GM12878 (cell line): ENCODE data around the gene CCDC137. TPM values are rescaled to one million over a fixed set of nuclear protein-coding genes. Genes with fewer than 3 reads are reported as not detected.

ENCODE experiments used
- CBX5 ChIP-seq: sonication (generic); IDR thresholded peaks from 2 replicates; pipeline ENCODE4 v1.6.1; 2016; ENCODE audit warnings: low read depth, moderate library complexity, mild to moderate bottlenecking, inconsistent platforms
- EED ChIP-seq: sonication (generic); IDR thresholded peaks from 2 replicates; pipeline ENCODE4 v1.6.1; 2016; ENCODE audit warnings: antibody characterized with exemption, low read depth
- IKZF2 ChIP-seq, 2 experiments: fragments of 450-650 bp; IDR thresholded peaks; 2 replicates each; pipeline ENCODE4 v1.6.1; 2017; ENCODE audit warnings: mild to moderate bottlenecking in 2 of 2, moderate library complexity in 2 of 2
- IRF4 ChIP-seq: IDR thresholded peaks from 2 replicates; pipeline ENCODE4 v1.6.1; 2011; ENCODE audit warnings: low read depth, low read length
- KDM1A ChIP-seq: fragments of 200-600 bp; sonication (generic); IDR thresholded peaks from 2 replicates; pipeline ENCODE4 v1.6.1; 2016; ENCODE audit warnings: borderline replicate concordance
- KLF5 ChIP-seq: fragments of 450-650 bp; IDR thresholded peaks from 2 replicates; pipeline ENCODE4 v1.6.1; 2014; ENCODE audit warnings: mild to moderate bottlenecking; ENCODE audit not compliant: partially characterized antibody
- NR2C1 ChIP-seq: fragments of 450-650 bp; IDR thresholded peaks from 2 replicates; pipeline ENCODE4 v1.6.1; 2017; ENCODE audit warnings: antibody characterized with exemption, mild to moderate bottlenecking, moderate library complexity
- NR2F1 ChIP-seq: fragments of 450-650 bp; conservative IDR thresholded peaks from 2 replicates; pipeline ENCODE4 v1.6.1; 2017; ENCODE audit warnings: mild to moderate bottlenecking
- POLR2AphosphoS2 ChIP-seq: IDR thresholded peaks from 2 replicates; pipeline ENCODE4 v1.6.1; 2011; ENCODE audit warnings: low read depth, mild to moderate bottlenecking, low read length, improper control_type of control experiment, moderate library complexity
- REST ChIP-seq: IDR thresholded peaks from 2 replicates; pipeline ENCODE4 v1.6.1; 2012; ENCODE audit warnings: mild to moderate bottlenecking, low read depth, low read length
- SMAD1 ChIP-seq: fragments of 450-650 bp; IDR thresholded peaks from 2 replicates; pipeline ENCODE4 v1.6.1; 2018; ENCODE audit warnings: mild to moderate bottlenecking, low read depth; ENCODE audit not compliant: partially characterized antibody
- ZNF207 ChIP-seq: fragments of 450-650 bp; IDR thresholded peaks from 2 replicates; pipeline ENCODE4 v1.6.1; 2014; ENCODE audit warnings: antibody characterized with exemption, mild to moderate bottlenecking, borderline replicate concordance
- ZNF217 ChIP-seq: fragments of 450-650 bp; IDR thresholded peaks from 2 replicates; pipeline ENCODE4 v1.6.1; 2017; ENCODE audit warnings: antibody characterized with exemption, mild to moderate bottlenecking
- polyA plus RNA-seq, 11 experiments: library from polyadenylated mRNA; depleted of rRNA in 4 of 11; unstranded in 6 of 11; stranded (reverse) in 5 of 11; fragments of >200 nt; fragmentation: Nextera tagmentation in 4 of 11; fragmentation: Illumina TruSeq in 1 of 11; extraction: Ambion mirVana in 4 of 11; extraction: Trizol in 1 of 11; gene quantifications; 1 replicate in 1 of 11; 2 replicates in 10 of 11; pipeline versions ENCODE4 v1.2.1 to v1.2.3, GENCODE V29; 2011 to 2016; ENCODE audit warnings: inconsistent platforms in 2 of 11, missing spikeins in 2 of 11, low read depth in 1 of 11
- total RNA-seq, 4 experiments: library from RNA; depleted of rRNA in 3 of 4; stranded (reverse); fragments of >200 nt in 3 of 4; fragmentation: Illumina TruSeq in 1 of 4; extraction: Trizol in 1 of 4; gene quantifications; 2 replicates each; pipeline versions ENCODE4 v1.2.1 to v1.2.3, GENCODE V29; 2013 to 2021
- TF ChIP-seq, protein P1 (sequence below): IDR thresholded peaks from 2 replicates; pipeline ENCODE4 v1.6.1; 2012; ENCODE audit warnings: improper control_type of control experiment, low read depth, low read length; ENCODE audit not compliant: insufficient replicate concordance
- TF ChIP-seq, protein P2 (sequence below): IDR thresholded peaks from 2 replicates; pipeline ENCODE4 v1.6.1; 2011; ENCODE audit warnings: low read depth, low read length, improper control_type of control experiment, borderline replicate concordance
- TF ChIP-seq, protein P3 (sequence below): fragments of 450-650 bp; conservative IDR thresholded peaks from 2 replicates; pipeline ENCODE4 v1.6.1; 2017; ENCODE audit warnings: mild to moderate bottlenecking, moderate library complexity

Gene CCDC137
- total and polyA plus RNA-seq, 10 of the 15 experiments (the other 5 are each of a cell fraction or from before 2014, with no cell fraction given): 2.2 to 45.4 (median 22.1) TPM

- TF ChIP-seq, protein P1, sequence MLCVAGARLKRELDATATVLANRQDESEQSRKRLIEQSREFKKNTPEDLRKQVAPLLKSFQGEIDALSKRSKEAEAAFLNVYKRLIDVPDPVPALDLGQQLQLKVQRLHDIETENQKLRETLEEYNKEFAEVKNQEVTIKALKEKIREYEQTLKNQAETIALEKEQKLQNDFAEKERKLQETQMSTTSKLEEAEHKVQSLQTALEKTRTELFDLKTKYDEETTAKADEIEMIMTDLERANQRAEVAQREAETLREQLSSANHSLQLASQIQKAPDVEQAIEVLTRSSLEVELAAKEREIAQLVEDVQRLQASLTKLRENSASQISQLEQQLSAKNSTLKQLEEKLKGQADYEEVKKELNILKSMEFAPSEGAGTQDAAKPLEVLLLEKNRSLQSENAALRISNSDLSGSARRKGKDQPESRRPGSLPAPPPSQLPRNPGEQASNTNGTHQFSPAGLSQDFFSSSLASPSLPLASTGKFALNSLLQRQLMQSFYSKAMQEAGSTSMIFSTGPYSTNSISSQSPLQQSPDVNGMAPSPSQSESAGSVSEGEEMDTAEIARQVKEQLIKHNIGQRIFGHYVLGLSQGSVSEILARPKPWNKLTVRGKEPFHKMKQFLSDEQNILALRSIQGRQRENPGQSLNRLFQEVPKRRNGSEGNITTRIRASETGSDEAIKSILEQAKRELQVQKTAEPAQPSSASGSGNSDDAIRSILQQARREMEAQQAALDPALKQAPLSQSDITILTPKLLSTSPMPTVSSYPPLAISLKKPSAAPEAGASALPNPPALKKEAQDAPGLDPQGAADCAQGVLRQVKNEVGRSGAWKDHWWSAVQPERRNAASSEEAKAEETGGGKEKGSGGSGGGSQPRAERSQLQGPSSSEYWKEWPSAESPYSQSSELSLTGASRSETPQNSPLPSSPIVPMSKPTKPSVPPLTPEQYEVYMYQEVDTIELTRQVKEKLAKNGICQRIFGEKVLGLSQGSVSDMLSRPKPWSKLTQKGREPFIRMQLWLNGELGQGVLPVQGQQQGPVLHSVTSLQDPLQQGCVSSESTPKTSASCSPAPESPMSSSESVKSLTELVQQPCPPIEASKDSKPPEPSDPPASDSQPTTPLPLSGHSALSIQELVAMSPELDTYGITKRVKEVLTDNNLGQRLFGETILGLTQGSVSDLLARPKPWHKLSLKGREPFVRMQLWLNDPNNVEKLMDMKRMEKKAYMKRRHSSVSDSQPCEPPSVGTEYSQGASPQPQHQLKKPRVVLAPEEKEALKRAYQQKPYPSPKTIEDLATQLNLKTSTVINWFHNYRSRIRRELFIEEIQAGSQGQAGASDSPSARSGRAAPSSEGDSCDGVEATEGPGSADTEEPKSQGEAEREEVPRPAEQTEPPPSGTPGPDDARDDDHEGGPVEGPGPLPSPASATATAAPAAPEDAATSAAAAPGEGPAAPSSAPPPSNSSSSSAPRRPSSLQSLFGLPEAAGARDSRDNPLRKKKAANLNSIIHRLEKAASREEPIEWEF: no peak
- TF ChIP-seq KLF5 (peak; percentile 71), POLR2AphosphoS2 (peak; percentile 81; the same call in 1 of the 2 replicates), SMAD1 (no peak), CBX5 (no peak; the same call in 1 of the 2 replicates), NR2C1 (peak; percentile 55), IKZF2 (IDR thresholded peaks at IDR 0.05) (peak in 1 of 2 experiments; percentile 63; a peak in 1 of 4 replicates), REST (no peak; the same call in 1 of the 2 replicates), IRF4 (no peak), KDM1A (no peak), NR2F1 (peak; percentile 80), EED (0 out of 2 replicates have a peak, but pooled peaks have one; percentile 16), ZNF207 (no peak; the same call in 1 of the 2 replicates), ZNF217 (no peak)
- TF ChIP-seq, protein P2, sequence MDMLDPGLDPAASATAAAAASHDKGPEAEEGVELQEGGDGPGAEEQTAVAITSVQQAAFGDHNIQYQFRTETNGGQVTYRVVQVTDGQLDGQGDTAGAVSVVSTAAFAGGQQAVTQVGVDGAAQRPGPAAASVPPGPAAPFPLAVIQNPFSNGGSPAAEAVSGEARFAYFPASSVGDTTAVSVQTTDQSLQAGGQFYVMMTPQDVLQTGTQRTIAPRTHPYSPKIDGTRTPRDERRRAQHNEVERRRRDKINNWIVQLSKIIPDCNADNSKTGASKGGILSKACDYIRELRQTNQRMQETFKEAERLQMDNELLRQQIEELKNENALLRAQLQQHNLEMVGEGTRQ: no peak
- TF ChIP-seq, protein P3, sequence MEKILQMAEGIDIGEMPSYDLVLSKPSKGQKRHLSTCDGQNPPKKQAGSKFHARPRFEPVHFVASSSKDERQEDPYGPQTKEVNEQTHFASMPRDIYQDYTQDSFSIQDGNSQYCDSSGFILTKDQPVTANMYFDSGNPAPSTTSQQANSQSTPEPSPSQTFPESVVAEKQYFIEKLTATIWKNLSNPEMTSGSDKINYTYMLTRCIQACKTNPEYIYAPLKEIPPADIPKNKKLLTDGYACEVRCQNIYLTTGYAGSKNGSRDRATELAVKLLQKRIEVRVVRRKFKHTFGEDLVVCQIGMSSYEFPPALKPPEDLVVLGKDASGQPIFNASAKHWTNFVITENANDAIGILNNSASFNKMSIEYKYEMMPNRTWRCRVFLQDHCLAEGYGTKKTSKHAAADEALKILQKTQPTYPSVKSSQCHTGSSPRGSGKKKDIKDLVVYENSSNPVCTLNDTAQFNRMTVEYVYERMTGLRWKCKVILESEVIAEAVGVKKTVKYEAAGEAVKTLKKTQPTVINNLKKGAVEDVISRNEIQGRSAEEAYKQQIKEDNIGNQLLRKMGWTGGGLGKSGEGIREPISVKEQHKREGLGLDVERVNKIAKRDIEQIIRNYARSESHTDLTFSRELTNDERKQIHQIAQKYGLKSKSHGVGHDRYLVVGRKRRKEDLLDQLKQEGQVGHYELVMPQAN: peak; percentile 97
Measured at GRCh38 chr17:81636505-81637288, 29.8 kb upstream of the CCDC137 start, which contains the start of the genes NPLOC4 and TSPAN10 (continued).
